ENCODE data around the gene CROCC2. TPM values are rescaled to one million over a fixed set of nuclear protein-coding genes. Genes with fewer than 3 reads are reported as not detected.

Gene CROCC2
- polyA plus RNA-seq, 2 of the 4 experiments (the other 2 are of a cell fraction): not detected

GRCh38 chr2:240956935-240957655 lies 51.0 kb downstream of the CROCC2 start:
- Histone ChIP-seq H3K27ac (no peak overlapping the region), H3K4me2 (no peak overlapping the region), H3K4me1 (0 out of 3 replicates have a peak, but pooled peaks cover 4% of the 10 kb centered on the region), H3K4me3 (no peak overlapping the region), H3K9me3 (no peaks in the 10 kb centered on the region)
- ChIA-PET POLR2A (no interaction called here), CTCF (interaction anchor here (1.6 kb wide), 1 partner anchor 26 kb away, joined by 5 read pairs; no protein-coding TSS in a partner anchor)
- FAIRE-seq: no peak
- no peak for DNase-seq (ENCODE audit: low read depth in 1 of 2, low spot score in 1 of 2)
- 80% methylated on average over 13 of the region's 32 CpGs for WGBS (ENCODE audit: missing lambda C conversion rate)
- no peak for TF ChIP-seq ZNF302 (CRISPR knock-in tag; IDR thresholded peaks at IDR 0.05)
- no peak for TF ChIP-seq TP53 (CRISPR knock-in tag; IDR thresholded peaks at IDR 0.05)
- TF ChIP-seq ESRRA (IDR thresholded peaks at IDR 0.05; ENCODE audit: borderline replicate concordance, low read length): no peak
- TF ChIP-seq, protein P1, sequence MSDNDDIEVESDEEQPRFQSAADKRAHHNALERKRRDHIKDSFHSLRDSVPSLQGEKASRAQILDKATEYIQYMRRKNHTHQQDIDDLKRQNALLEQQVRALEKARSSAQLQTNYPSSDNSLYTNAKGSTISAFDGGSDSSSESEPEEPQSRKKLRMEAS (IDR thresholded peaks at IDR 0.05): no peak
- no peak for TF ChIP-seq JUN (IDR thresholded peaks at IDR 0.05)
- TF ChIP-seq NPAS2 (CRISPR knock-in tag; IDR thresholded peaks at IDR 0.05; ENCODE audit: borderline replicate concordance): no peak
- TF ChIP-seq FOSL2 (IDR thresholded peaks at IDR 0.05): no peak
- no peak for TF ChIP-seq FOSL2 (CRISPR knock-in tag; IDR thresholded peaks at IDR 0.05)
- TF ChIP-seq FOSB (CRISPR knock-in tag; IDR thresholded peaks at IDR 0.05): no peak
- no peak for TF ChIP-seq PBX3 (IDR thresholded peaks at IDR 0.05)
- no peak for TF ChIP-seq HDAC2 (IDR thresholded peaks at IDR 0.05)
- no peak for TF ChIP-seq HOXB5 (CRISPR knock-in tag; IDR thresholded peaks at IDR 0.05)
- ATAC-seq: no peak

DNA sequence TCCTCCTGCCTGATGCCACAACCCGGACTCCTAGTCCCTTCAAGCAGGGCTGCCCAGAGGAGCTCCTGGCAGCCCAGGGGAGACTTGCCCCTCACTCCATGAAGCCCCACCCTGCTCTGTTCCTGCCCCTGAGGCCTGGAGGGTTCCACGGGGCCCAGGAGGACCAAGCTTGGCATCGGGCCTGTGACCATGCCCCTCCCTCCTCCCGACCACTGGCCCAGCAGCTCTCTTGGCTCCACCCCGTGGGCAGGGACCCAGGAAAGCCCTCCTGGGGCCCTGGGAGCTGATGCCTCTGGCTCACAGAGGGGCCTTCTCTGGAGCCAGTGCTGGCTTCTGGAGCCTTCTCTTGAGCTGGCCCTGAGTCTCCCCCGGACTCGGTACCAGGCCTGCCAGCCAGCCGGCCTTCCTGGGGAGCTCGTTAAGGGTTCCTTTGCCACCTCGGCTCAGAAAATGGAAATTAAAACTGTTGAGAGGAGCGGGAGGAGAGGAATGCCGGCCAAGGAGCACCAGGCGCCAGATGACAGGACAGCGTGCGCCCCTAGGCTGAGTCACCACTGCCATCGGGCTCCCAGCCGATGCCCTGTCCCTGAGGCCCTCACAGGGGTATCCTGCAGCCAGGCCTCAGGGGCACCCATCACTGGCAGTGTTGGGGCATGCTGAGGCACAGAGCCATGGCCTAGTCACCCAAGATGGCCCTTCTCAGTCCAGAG lies 51.7 kb downstream of the CROCC2 start:
- no peak for TF ChIP-seq EHF (CRISPR knock-in tag; IDR thresholded peaks at IDR 0.05)
- no peak for TF ChIP-seq ZSCAN20 (CRISPR knock-in tag; IDR thresholded peaks at IDR 0.05)
- TF ChIP-seq CBX2 (IDR thresholded peaks at IDR 0.05; ENCODE audit: borderline replicate concordance, low read depth): no peak
- no peak for TF ChIP-seq POLR2A (IDR thresholded peaks at IDR 0.05; ENCODE audit: low read length)
- no peak for TF ChIP-seq CHD4 (IDR thresholded peaks at IDR 0.05; ENCODE audit: borderline replicate concordance)
- no peak for TF ChIP-seq HOXB5 (CRISPR knock-in tag; IDR thresholded peaks at IDR 0.05)
- no peak for TF ChIP-seq FOSB (CRISPR knock-in tag; IDR thresholded peaks at IDR 0.05)
- TF ChIP-seq, protein P2, sequence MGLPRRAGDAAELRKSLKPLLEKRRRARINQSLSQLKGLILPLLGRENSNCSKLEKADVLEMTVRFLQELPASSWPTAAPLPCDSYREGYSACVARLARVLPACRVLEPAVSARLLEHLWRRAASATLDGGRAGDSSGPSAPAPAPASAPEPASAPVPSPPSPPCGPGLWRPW (IDR thresholded peaks at IDR 0.05): no peak
- TF ChIP-seq ATOH8 (CRISPR knock-in tag; IDR thresholded peaks at IDR 0.05; ENCODE audit: low read depth): no peak
- TF ChIP-seq ZFP36 (IDR thresholded peaks at IDR 0.05; ENCODE audit: borderline replicate concordance, partially characterized antibody): no peak
- no peak for TF ChIP-seq HOXB13 (CRISPR knock-in tag; IDR thresholded peaks at IDR 0.05; ENCODE audit: low read depth)
- no peak for TF ChIP-seq HEYL (CRISPR knock-in tag; IDR thresholded peaks at IDR 0.05)
- TF ChIP-seq NR3C1 (IDR thresholded peaks at IDR 0.05): no peak
- H3K4me2 ChIP-seq: no peak overlapping the region
- H3K4me3 ChIP-seq: no peak overlapping the region
- WGBS (ENCODE audit: missing lambda C conversion rate): 81% methylated on average over 8 of the region's 17 CpGs
- CTCF ChIA-PET: interaction anchor here (1.6 kb wide), 1 partner anchor 26 kb away, joined by 5 read pairs; no protein-coding TSS in a partner anchor
- POLR2A ChIA-PET: no interaction called here
- no peak overlapping the region for H3K27ac ChIP-seq
- no peak for DNase-seq (ENCODE audit: low read depth in 1 of 2, low spot score in 1 of 2)
- 0 out of 3 replicates have a peak, but pooled peaks cover 4% of the 10 kb centered on the region for H3K4me1 ChIP-seq
- FAIRE-seq: no peak
- ATAC-seq: no peak; a peak in 1 of 6 replicates
- no peaks in the 10 kb centered on the region for H3K9me3 ChIP-seq
